ENCODE measurements around the gene DDIT4. TPM values are rescaled to one million over a fixed set of nuclear protein-coding genes. Genes with fewer than 3 reads are reported as not detected.

The DDIT4 gene
- total RNA-seq, 1 donor from 2014 or later: 290 TPM

DNA sequence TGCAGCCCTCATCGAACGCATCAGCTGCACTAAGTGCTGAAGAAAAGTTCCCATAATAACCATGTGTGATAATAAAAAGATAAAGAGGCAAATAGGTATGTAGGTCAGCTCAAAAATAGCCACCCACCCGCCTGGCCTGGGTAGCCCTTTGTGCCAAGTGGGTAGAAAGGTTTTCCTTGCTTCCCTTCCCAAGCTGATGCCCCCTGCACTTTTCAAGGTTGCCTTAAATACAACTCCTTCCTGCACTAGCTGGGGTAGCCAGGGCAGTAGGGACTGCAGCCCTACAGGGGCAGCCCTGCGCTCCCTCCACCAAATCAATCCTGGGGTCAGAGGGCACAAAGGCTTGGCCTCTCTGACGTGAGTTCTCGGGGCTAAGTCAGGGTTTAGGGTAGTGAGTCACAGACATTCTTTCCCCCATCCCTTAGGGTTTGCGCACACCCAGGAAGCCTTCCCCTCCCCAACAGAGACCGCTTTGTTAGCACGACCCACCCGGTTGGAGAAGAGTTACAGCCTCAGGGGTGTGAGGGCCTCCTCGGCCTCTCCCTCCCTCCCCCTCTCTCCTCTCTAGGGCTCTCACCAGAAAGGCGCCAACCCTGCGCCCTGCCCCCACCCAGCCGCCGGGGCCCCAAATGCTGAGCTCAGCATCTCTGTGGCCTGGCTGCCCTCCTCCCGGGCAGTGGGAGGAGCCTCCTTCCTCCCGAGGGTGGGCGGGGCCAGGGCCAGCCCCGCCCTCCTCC lies 13.3 kb upstream of the DDIT4 start:
- H3K4me1 Mint-ChIP-seq (ENCODE audit: unreplicated experiment): peaks cover 66% of the 10 kb centered on the region
- DNase-seq (ENCODE audit: extremely low spot score, unreplicated experiment): peak; percentile 97
- H3K27ac Mint-ChIP-seq (ENCODE audit: unreplicated experiment): peak overlapping the region; percentile 98
- no peaks in the 10 kb centered on the region for H3K27me3 Mint-ChIP-seq (ENCODE audit: unreplicated experiment)
- H3K4me3 Mint-ChIP-seq (ENCODE audit: unreplicated experiment): peak overlapping the region; percentile 61
- TF ChIP-seq, protein P1, sequence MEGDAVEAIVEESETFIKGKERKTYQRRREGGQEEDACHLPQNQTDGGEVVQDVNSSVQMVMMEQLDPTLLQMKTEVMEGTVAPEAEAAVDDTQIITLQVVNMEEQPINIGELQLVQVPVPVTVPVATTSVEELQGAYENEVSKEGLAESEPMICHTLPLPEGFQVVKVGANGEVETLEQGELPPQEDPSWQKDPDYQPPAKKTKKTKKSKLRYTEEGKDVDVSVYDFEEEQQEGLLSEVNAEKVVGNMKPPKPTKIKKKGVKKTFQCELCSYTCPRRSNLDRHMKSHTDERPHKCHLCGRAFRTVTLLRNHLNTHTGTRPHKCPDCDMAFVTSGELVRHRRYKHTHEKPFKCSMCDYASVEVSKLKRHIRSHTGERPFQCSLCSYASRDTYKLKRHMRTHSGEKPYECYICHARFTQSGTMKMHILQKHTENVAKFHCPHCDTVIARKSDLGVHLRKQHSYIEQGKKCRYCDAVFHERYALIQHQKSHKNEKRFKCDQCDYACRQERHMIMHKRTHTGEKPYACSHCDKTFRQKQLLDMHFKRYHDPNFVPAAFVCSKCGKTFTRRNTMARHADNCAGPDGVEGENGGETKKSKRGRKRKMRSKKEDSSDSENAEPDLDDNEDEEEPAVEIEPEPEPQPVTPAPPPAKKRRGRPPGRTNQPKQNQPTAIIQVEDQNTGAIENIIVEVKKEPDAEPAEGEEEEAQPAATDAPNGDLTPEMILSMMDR (IDR thresholded peaks at IDR 0.05): no peak
- no peaks in the 10 kb centered on the region for H3K36me3 Mint-ChIP-seq (ENCODE audit: unreplicated experiment)
- H3K9me3 Mint-ChIP-seq (ENCODE audit: unreplicated experiment): no peaks in the 10 kb centered on the region

DNA sequence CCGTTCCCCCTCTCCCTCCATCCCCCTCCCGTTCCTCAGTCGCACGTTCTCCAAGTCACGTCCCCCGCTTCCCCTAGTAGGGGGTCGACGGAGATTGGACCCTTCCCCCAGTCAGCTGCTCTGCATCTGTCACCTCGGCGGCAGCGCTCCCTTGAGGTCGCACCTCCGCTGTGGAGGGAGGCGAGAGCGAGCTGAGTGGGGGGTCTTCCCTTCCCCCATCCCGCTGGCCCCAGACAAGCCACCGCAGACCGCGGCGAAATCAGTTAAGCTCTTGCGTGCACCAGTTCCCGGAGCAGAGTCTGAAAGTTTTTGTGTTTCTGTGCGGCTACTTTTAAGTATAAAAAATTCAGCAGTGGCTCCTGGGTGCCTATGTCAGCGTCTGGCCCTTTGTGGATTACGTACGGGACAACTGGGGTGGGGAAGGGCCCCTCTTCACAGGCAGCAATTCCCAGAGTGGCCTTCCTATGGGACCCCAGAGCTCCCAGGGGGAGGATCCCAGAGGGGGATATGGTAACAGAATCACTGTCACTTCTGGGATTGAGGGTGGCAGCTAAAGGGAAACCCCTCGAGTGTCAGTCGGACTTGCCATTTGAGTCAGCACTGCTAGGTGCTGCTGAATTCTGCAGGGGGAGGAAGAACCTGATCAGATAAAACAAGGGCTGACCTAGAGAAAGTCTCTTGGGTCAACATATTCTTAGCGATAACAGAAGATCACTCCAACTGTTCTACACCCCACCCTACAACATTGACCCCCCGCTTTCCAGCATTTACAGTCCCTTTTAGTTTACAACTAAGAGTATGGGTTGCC lies 12.5 kb upstream of the DDIT4 start:
- Mint-ChIP-seq H3K9me3 (ENCODE audit: unreplicated experiment) (no peaks in the 10 kb centered on the region), H3K4me1 (ENCODE audit: unreplicated experiment) (peaks cover 58% of the 10 kb centered on the region), H3K27ac (ENCODE audit: unreplicated experiment) (peak overlapping the region; percentile 98), H3K4me3 (ENCODE audit: unreplicated experiment) (peak overlapping the region; percentile 61), H3K36me3 (ENCODE audit: unreplicated experiment) (no peaks in the 10 kb centered on the region), H3K27me3 (ENCODE audit: unreplicated experiment) (no peaks in the 10 kb centered on the region)
- no peak for DNase-seq (ENCODE audit: extremely low spot score, unreplicated experiment)
- TF ChIP-seq, protein P1 (IDR thresholded peaks at IDR 0.05): peak; percentile 15

DNA sequence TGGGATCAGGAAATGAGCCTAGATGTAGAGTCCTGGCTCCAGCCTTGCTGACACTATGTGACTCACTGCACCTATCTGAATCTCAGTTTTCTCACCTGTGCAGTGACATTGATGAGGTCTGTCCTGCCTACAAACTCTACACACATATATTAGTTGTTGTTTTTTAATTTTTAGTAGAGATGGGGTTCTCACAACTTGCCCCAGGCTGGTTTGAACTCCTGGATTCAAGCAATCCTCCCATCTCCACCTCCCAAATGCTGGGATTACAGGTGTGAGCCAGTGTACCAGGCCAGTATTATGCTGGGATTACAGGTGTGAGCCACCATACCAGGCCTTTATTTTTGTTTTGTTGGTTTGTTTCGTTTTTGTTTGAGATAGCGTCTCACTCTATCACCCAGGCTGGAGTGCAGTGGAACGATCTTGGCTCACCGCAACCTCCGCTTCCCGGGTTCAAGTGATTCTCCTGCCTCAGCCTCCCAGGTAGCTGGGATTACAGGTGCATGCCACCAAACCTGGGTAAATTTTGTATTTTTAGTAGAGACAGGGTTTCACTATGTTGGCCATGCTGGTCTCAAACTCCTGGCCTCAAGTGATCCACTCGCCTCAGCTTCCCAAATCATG lies 11.8 kb upstream of the DDIT4 start:
- H3K27me3 Mint-ChIP-seq (ENCODE audit: unreplicated experiment): no peaks in the 10 kb centered on the region
- TF ChIP-seq, protein P1 (IDR thresholded peaks at IDR 0.05): no peak
- H3K4me1 Mint-ChIP-seq (ENCODE audit: unreplicated experiment): peaks cover 53% of the 10 kb centered on the region
- H3K9me3 Mint-ChIP-seq (ENCODE audit: unreplicated experiment): no peaks in the 10 kb centered on the region
- DNase-seq (ENCODE audit: extremely low spot score, unreplicated experiment): no peak
- peak overlapping the region; percentile 98 for H3K27ac Mint-ChIP-seq (ENCODE audit: unreplicated experiment)
- H3K4me3 Mint-ChIP-seq (ENCODE audit: unreplicated experiment): peak overlapping the region; percentile 61
- H3K36me3 Mint-ChIP-seq (ENCODE audit: unreplicated experiment): no peaks in the 10 kb centered on the region

DNA sequence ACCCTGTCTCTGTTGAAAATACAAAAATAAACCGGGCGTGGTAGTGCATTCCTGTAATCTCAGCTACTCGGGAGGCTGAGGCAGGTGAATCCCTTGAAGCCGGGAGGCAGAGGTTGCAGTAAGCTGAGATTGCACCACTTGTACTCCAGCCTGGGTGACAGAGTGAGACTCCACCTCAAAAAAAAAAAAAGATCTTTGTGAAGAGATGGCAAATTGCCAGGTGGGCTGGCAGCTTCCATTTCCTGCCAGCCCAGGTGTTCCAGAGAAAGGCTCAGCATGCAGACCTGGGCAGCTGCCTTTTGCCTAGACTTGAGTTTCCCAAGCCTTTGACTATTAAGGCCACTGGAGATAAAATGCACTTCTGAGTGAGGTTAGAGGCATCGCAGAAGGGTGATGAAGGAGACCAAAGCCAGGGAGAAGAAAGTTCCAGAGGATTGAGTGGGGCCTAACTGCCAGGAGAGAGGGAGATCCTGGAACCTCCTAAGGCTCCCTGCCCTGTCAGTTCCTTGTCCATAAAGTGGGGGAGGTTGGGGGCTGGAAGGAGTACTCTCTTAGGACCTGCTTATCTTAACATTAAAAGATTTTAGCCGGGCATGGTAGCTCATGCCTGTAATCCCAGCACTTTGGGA lies 10.0 kb upstream of the DDIT4 start:
- peak overlapping the region; percentile 44 for H3K27ac Mint-ChIP-seq (ENCODE audit: unreplicated experiment)
- TF ChIP-seq, protein P1 (IDR thresholded peaks at IDR 0.05): no peak
- DNase-seq (ENCODE audit: extremely low spot score, unreplicated experiment): no peak
- H3K4me3 Mint-ChIP-seq (ENCODE audit: unreplicated experiment): no peak overlapping the region
- no peaks in the 10 kb centered on the region for H3K36me3 Mint-ChIP-seq (ENCODE audit: unreplicated experiment)
- H3K4me1 Mint-ChIP-seq (ENCODE audit: unreplicated experiment): peaks cover 40% of the 10 kb centered on the region
- H3K9me3 Mint-ChIP-seq (ENCODE audit: unreplicated experiment): no peaks in the 10 kb centered on the region
- H3K27me3 Mint-ChIP-seq (ENCODE audit: unreplicated experiment): no peaks in the 10 kb centered on the region

Measured in osteocyte (in vitro differentiated cells).